HG03378 (cell line): ENCODE measurements around the gene WWOX.

Source experiments
- ATAC-seq: cut with Tn5 transposase; IDR thresholded peaks from one replicate; pipeline ENCODE4 v1.9.1; 2021; ENCODE audit warnings: mild to moderate bottlenecking, moderate library complexity; ENCODE audit not compliant: unreplicated experiment

Gene WWOX

GRCh38 chr16:79137426-79137939, 1038.0 kb downstream of the WWOX start:
- no peak for ATAC-seq

- no peak for ATAC-seq
Measured at GRCh38 chr16:79139799-79140198, 1040.3 kb downstream of the WWOX start.

- no peak for ATAC-seq
Measured at GRCh38 chr16:79143026-79143425, 1043.6 kb downstream of the WWOX start.

DNA sequence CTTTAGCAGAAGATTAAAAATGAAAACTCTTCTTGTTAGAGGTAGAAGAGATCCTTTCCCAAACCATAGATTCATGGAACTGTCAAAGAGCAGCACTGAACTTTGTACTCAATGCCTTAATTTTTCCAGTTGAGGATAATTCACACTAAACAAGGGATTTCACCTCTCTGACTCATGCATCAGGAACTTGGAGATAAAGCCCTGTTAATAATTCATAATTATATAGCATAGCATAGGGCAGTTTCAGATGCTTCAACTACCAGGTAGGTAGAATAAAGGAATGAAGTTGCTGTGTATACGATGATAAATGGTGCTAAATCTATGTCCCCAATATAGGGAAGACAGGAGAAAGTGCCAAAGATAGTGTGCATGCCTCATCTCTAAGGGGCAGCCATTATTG, 1050.7 kb downstream of the WWOX start:
- ATAC-seq, result no peak

DNA sequence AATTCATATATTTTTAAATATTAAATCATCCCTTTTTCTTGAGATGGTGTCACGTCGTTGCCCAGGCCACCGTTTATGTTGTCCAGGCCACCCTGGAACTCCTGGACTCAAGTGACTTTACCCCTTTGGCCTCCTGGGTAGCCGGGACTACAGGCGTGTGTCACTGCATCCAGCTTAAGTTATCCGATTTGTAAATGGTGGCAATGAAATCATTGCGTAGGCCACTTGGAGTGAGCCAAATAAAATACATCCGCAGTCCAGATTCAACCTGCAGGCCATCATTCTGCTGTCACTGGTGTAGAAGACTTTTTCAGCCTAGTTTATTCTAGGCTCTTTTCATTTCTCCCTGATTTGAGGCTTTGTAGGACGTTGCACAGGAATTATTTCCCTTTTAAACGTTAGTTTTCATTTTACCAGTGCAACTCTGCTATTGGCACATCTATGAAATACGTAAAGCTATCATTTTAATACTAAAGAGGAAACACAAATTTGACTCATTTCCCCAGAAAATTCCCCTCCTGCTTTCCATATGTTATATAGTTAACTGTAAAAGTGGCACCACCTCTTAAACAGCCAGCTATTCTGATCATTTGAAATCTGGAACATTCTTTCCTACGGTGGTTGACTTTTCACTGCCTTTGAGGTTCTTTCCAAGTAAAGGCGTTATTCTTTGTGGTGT, 1051.3 kb downstream of the WWOX start:
- ATAC-seq, result no peak

- no peak for ATAC-seq
Measured at GRCh38 chr16:79154086-79154485, 1054.6 kb downstream of the WWOX start.

- no peak for ATAC-seq
Measured at GRCh38 chr16:79155471-79155870, 1056.0 kb downstream of the WWOX start.

DNA sequence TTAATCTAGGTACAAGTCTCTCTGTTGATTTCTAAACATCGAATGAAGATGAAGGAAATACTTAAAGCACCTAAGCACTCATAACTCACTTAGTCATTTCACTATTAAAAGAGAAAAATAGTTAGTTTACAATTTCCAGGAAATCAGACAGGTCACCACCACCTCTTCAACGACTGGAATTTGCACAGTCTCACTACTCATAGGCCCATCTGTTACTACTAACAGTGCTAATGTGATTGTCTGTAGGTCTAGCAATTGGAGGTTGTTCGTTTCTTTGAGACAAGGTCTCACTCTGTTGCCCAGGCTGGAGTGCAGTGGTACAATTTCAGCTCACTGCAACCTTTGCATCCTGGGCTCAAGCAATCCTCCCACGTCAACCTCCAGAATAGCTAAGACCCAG, 1056.5 kb downstream of the WWOX start:
- no peak for ATAC-seq

DNA sequence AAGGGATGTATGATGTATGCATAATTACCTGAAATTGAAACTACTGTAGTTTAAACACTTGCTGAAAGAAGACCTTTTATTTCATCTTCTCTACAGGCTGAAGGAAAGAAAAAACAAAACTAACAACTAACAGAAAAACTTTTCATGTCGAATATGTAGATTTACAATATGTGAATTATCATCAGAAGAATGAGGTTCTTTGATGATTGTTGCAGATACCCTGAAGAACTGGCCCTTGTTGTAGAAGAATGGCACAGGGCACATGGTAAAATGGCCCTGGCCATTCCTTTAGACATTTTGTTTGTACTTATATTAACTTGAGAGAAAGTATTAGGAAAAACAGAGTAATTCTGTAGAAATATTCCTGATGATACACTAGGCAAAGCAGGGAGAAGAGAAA, 1057.3 kb downstream of the WWOX start:
- no peak for ATAC-seq

DNA sequence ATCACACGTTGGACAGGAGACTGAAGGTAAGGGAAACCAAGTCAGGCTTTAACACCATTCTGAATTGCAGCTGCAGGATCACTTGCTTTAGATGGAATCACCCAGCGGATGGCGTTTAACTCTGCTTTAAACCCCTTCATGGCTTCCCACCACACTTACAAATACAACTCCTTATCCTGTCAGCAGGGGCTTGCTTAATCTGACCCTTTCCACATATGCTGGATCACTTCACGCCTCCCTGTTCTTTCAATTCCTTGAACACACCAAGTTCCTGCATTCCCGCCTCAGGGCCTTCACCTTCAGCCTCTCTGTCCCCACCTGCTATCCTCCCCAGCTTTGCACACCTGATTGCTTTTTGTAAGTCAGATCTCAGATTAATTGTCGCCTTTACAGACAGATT, 1058.9 kb downstream of the WWOX start:
- ATAC-seq, result no peak

GRCh38 chr16:79159261-79160049, 1060.0 kb downstream of the WWOX start:
- no peak for ATAC-seq

DNA sequence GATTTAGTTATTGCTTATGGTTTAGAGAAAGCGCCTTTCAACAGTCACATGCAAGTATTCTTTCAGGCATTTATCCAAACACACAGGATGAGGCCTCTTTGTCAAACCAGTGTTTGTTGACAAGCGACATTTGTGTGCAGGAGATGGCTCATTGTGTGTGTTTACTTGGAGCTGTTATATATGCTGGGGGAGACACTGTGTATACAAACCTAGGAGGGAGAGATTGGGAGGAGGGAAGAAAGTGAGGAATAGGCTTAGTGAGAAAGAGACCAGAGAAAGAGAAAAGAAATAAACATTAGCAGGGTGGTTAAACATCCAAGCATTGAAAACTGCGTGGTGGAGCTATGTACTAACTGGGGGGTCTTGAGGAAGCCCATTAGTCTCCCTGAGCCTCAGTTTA, 1063.5 kb downstream of the WWOX start:
- ATAC-seq, result no peak

DNA sequence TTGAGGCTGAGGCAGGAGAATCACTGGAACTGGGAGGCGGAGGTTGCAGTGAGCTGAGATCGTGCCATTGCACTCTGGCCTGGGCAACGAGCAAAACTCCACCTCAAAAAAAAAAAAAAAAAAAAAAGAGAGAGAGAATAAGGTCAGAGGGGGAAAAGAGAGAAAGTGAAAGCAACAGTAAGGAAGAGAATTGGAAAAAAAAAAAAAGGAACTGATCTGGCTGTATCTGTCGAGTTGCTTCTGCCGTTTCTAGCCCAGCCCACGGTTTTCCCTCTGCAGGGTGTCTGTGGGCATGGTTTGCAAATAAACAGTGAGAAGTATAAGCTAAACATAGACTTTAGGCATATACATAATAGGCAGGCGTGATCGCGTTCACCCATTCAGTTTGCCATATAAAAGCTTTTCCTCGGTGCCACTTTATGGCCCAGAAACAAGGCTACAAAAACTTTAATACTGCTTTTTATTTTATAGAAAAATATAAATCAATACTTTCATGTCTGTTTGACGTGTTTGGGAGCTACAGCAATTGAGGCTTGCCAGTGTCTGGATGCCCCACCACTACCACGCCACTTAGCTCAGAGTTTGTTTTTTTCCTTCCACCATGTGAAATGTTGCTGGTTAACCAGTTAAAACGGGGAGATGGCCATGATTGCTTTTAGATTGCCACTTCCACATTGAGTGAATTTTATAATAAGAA, 1064.4 kb downstream of the WWOX start:
- ATAC-seq, result no peak

GRCh38 chr16:79164388-79164995, 1065.0 kb downstream of the WWOX start:
- ATAC-seq, result no peak

DNA sequence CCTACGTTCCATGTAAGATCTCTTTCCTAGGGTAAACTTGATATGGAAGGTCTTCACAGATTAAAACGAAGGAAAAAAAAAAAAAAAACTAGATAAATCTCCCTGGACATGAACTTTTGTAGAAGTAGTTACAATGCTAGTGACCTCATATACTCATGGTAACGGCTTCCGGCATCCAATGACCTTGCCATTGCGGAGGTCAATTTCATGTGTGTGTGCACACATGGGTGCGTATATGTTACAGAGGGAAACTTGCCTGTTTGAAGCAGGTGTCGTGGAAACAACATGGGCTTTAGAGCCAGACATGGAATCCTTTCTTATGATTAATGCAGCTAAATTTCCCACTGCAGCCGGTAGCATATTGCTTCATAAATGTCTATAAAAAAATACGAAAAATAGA, 1065.6 kb downstream of the WWOX start:
- no peak for ATAC-seq

- no peak for ATAC-seq
Measured at GRCh38 chr16:79165506-79165905, 1066.1 kb downstream of the WWOX start.

GRCh38 chr16:79167893-79168292, 1068.4 kb downstream of the WWOX start:
- ATAC-seq, result no peak

DNA sequence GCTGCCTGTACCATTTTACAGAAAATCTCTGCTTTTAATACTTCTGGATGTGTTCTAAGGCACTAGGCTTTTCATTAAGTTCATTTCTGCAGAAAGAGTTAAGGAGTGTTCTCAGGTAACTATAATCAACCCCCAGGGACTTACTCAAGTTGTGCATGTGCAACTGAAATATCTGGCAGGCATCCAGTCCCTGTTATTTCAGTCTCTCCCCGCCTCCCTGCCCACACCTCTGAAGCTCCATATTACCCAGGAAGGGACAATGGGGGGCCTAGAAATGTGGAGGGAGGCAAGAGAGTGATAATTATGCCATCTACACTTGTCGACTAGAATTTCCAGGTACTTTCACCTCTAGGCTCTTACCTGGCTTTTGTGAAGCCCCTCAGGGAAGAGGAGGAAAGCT, 1068.9 kb downstream of the WWOX start:
- ATAC-seq, result no peak

GRCh38 chr16:79169239-79169638, 1069.8 kb downstream of the WWOX start:
- no peak for ATAC-seq

DNA sequence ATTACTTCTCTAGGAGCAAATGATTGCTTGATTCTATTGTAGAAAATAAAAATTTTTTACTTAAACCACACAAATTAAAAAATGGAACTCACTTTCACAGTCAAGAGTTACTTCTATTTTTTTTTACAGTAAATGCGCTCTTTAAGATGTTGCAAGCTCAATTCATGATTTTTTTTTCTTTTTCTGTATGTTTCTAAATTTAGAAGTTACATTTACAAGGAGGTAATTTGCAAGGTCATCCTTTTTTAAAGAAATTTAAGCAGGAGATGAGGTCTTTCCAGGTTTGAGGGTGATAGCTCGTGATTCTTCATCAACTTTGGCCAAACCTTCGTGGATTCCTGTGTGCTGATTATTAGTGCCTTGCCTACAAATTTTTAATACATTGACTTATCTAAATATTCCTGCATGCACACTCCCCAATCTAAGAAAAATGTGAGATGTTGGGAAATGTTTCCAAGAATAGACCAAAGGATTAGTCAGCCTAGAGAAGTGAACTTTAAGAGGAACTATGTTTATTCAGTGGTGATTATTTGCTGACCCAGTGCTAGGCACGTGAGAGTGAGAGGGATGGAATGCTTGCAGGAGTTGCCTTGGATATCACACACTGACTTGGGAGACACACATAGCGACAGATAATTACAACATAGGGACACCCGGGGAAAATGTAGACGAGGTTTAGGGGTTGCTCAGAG, 1071.2 kb downstream of the WWOX start:
- ATAC-seq, result no peak

- no peak for ATAC-seq
Measured at GRCh38 chr16:79171504-79171903, 1072.0 kb downstream of the WWOX start.
